CD14-positive monocyte (primary cell): ENCODE data around the gene MAPK13. TPM values are rescaled to one million over a fixed set of nuclear protein-coding genes. Genes with fewer than 3 reads are reported as not detected.

Experiments
- DNase-seq, 3 donors: peaks; one replicate each; pipeline ENCODE4 v3.0.0-alpha.2; 2011 to 2022
- H2AFZ ChIP-seq: 2 replicates; pipeline ENCODE4 v1.6.0; 2012; ENCODE audit warnings: mild to moderate bottlenecking, low read depth, low read length, inconsistent platforms; ENCODE audit not compliant: insufficient read depth, poor library complexity, severe bottlenecking
- H3K27ac ChIP-seq, 2 donors: 1 replicate in 1 of 2; 2 replicates in 1 of 2; pipeline ENCODE4 v1.5.1; 2012 to 2013; ENCODE audit warnings: low read length in 2 of 2, control low read depth in 1 of 2, inconsistent platforms in 1 of 2, low read depth in 1 of 2, mild to moderate bottlenecking in 1 of 2
- H3K27me3 ChIP-seq, 2 donors: one replicate each; pipeline versions ENCODE4 v1.6.0 to v1.6.1; 2011 to 2013; ENCODE audit warnings: low read length in 2 of 2; ENCODE audit not compliant: control insufficient read depth in 2 of 2, insufficient read depth in 2 of 2
- H3K36me3 ChIP-seq, 2 donors: replicated peaks in 1 of 2; 1 replicate in 1 of 2; 2 replicates in 1 of 2; pipeline versions ENCODE4 v1.5.1 to v1.6.1; 2012 to 2013; ENCODE audit warnings: low read length in 2 of 2, control low read depth in 1 of 2, inconsistent platforms in 1 of 2, mild to moderate bottlenecking in 1 of 2; ENCODE audit not compliant: insufficient read depth in 2 of 2, control insufficient read depth in 1 of 2
- H3K4me1 ChIP-seq, 2 donors: 1 replicate in 1 of 2; 2 replicates in 1 of 2; pipeline versions ENCODE4 v1.5.1 to v1.6.1; 2012 to 2013; ENCODE audit warnings: low read length in 2 of 2, control low read depth in 1 of 2, inconsistent platforms in 1 of 2, mild to moderate bottlenecking in 1 of 2, moderate library complexity in 1 of 2; ENCODE audit not compliant: insufficient read depth in 2 of 2, control insufficient read depth in 1 of 2
- H3K4me2 ChIP-seq: replicated peaks from 2 replicates; pipeline ENCODE3; 2012; ENCODE audit warnings: low read length, moderate library complexity, mild to moderate bottlenecking; ENCODE audit not compliant: poor library complexity, severe bottlenecking; ENCODE audit errors: extremely low read depth
- H3K4me3 ChIP-seq, 3 experiments: fragments of 200-600 bp in 1 of 3; sonication (generic) in 1 of 3; replicated peaks in 1 of 3; 1 replicate in 2 of 3; 2 replicates in 1 of 3; pipeline ENCODE4 v1.5.1; 2011 to 2013; ENCODE audit warnings: low read length in 3 of 3, mild to moderate bottlenecking in 3 of 3, control low read depth in 2 of 3, low read depth in 2 of 3, inconsistent platforms in 1 of 3, moderate library complexity in 1 of 3
- H3K79me2 ChIP-seq: 2 replicates; pipeline ENCODE4 v1.6.0; 2012; ENCODE audit warnings: mild to moderate bottlenecking, control low read depth, inconsistent platforms, low read length, moderate library complexity; ENCODE audit not compliant: insufficient read depth
- H3K9ac ChIP-seq: 2 replicates; pipeline ENCODE4 v1.6.0; 2017; ENCODE audit warnings: low read length, mild to moderate bottlenecking; ENCODE audit not compliant: insufficient read depth, poor library complexity, severe bottlenecking
- H3K9me3 ChIP-seq, 2 donors: replicated peaks in 1 of 2; 1 replicate in 1 of 2; 2 replicates in 1 of 2; pipeline versions ENCODE4 v1.5.1 to v1.6.1; 2012 to 2013; ENCODE audit warnings: low read length in 2 of 2, control low read depth in 1 of 2; ENCODE audit not compliant: control insufficient read depth in 1 of 2, insufficient read depth in 1 of 2
- H4K20me1 ChIP-seq: 2 replicates; pipeline ENCODE4 v1.6.0; 2012; ENCODE audit warnings: mild to moderate bottlenecking, low read length, control low read depth, moderate library complexity; ENCODE audit not compliant: insufficient read depth
- H3K27ac Mint-ChIP-seq, 7 donors: one replicate each; pipeline ENCODE4 v1.8.0; 2020; ENCODE audit warnings: mild to moderate bottlenecking in 7 of 7, mixed read lengths in 7 of 7, moderate library complexity in 6 of 7, inconsistent platforms in 2 of 7
- H3K27me3 Mint-ChIP-seq, 3 donors: one replicate each; pipeline ENCODE4 v1.8.0; 2021 to 2022; ENCODE audit warnings: low read depth in 3 of 3, mild to moderate bottlenecking in 3 of 3, mixed read lengths in 3 of 3, moderate library complexity in 3 of 3, inconsistent platforms in 1 of 3
- H3K36me3 Mint-ChIP-seq, 2 donors: one replicate each; pipeline ENCODE4 v1.8.0; 2020; ENCODE audit warnings: mixed read lengths in 2 of 2, inconsistent platforms in 1 of 2, mild to moderate bottlenecking in 1 of 2
- H3K4me1 Mint-ChIP-seq: one replicate; pipeline ENCODE4 v1.8.0; 2020; ENCODE audit warnings: mild to moderate bottlenecking, mixed read lengths
- H3K4me3 Mint-ChIP-seq, 2 donors: one replicate each; pipeline ENCODE4 v1.8.0; 2020; ENCODE audit warnings: mild to moderate bottlenecking in 2 of 2, mixed read lengths in 2 of 2, moderate library complexity in 1 of 2
- H3K9me3 Mint-ChIP-seq, 7 donors: one replicate each; pipeline ENCODE4 v1.8.0; 2020 to 2022; ENCODE audit warnings: mixed read lengths in 7 of 7, mild to moderate bottlenecking in 6 of 7, moderate library complexity in 6 of 7, inconsistent platforms in 2 of 7
- CTCF ChIP-seq: fragments of 200-600 bp; IDR thresholded peaks from one replicate; pipeline ENCODE4 v1.8.0; 2022; ENCODE audit warnings: antibody characterized with exemption, mild to moderate bottlenecking
- WGBS: methylation state at CpG from one replicate; pipeline ENCODE4 v1.1.5; 2013; ENCODE audit warnings: missing lambda C conversion rate; ENCODE audit not compliant: insufficient coverage; 5-methylcytosine and 5-hydroxymethylcytosine counted together
- intact Hi-C, 2 donors: fragments of 100-400 bp; cut with micrococcal nuclease; formaldehyde crosslinking; loops; one replicate each; pipeline versions ENCODE4 v1.15.0 to v1.15.1; 2023
- polyA plus RNA-seq, 3 donors: library from polyadenylated mRNA; depleted of rRNA in 1 of 3; unstranded in 2 of 3; stranded (reverse) in 1 of 3; fragments of 300-500 nt in 2 of 3; fragments of >200 nt in 1 of 3; fragmentation: Illumina TruSeq in 2 of 3; gene quantifications; 1 replicate in 2 of 3; 2 replicates in 1 of 3; pipeline ENCODE4 v1.2.3, GENCODE V29; 2012 to 2021

Gene MAPK13
- polyA plus RNA-seq, 3 donors, result 0.88 to 9.8 (median 2.4) TPM

DNA sequence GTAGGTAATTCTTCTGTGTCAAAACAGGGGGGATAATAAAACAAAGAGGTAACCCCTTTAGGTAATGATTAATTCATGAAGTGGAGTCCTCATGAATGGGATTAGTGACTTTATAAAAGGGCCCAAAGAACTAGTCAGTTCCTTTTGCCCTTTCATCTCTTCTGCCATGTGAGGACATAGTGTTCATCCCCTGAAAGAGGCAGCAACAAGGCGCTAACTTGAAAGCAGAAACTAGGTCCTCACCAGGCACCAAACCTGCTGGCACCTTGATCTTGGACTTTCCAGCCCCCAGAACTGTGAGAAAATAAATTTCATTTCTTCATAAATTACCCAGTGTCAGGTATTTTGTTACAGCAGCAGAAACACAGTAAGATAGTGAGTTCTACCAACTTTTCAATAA is 49.8 kb downstream of the MAPK13 start:
- Mint-ChIP-seq H3K4me1 (peaks cover 6% of the 10 kb centered on the region), H3K36me3 (peaks cover 0 to 6% of the 10 kb centered on the region in 2 donors), H3K27ac (no peak overlapping the region), H3K9me3 (peaks cover 15 to 22% (median 19%) of the 10 kb centered on the region in 7 donors), H3K27me3 (peaks cover 1 to 3% (median 3%) of the 10 kb centered on the region in 3 donors), H3K4me3 (no peak overlapping the region)
- Histone ChIP-seq H3K27me3 (no peaks in the 10 kb centered on the region), H3K27ac (no peak overlapping the region), H3K79me2 (no peaks in the 10 kb centered on the region), H4K20me1 (no peaks in the 10 kb centered on the region), H3K36me3 (no peaks in the 10 kb centered on the region), H3K9ac (no peak overlapping the region), H3K4me3 (no peak overlapping the region), H3K4me2 (no peak overlapping the region), H3K9me3 (peaks cover 0 to 14% of the 10 kb centered on the region in 2 donors), H2AFZ (no peak overlapping the region), H3K4me1 (peaks cover 5 to 7% of the 10 kb centered on the region in 2 donors)
- no peak for TF ChIP-seq CTCF
- intact Hi-C loops, result loop anchor here in 1 of 2 donors (5.0 kb wide), 1 partner anchor 33 kb away; no protein-coding TSS in a partner anchor
- no peak for DNase-seq
- 100% methylated on average over 1 of the region's 1 CpG for WGBS

- Histone ChIP-seq H2AFZ (no peak overlapping the region), H3K4me1 (peaks cover 11 to 18% of the 10 kb centered on the region in 2 donors), H3K27ac (no peak overlapping the region), H3K4me2 (no peak overlapping the region), H3K36me3 (no peaks in the 10 kb centered on the region), H3K4me3 (no peak overlapping the region), H3K27me3 (no peaks in the 10 kb centered on the region), H3K79me2 (no peaks in the 10 kb centered on the region), H3K9me3 (peaks cover 0 to 7% of the 10 kb centered on the region in 2 donors), H4K20me1 (no peaks in the 10 kb centered on the region), H3K9ac (no peak overlapping the region)
- H3K27me3 Mint-ChIP-seq, result peaks cover 1 to 3% (median 2%) of the 10 kb centered on the region in 3 donors
- no peak for DNase-seq
- no peak for TF ChIP-seq CTCF
- peaks cover 0 to 17% (median 8%) of the 10 kb centered on the region in 7 donors for H3K9me3 Mint-ChIP-seq
- H3K36me3 Mint-ChIP-seq, result peaks cover 0 to under 1% of the 10 kb centered on the region in 2 donors
- intact Hi-C loops, result loop anchor here in 1 of 2 donors (5.0 kb wide), 1 partner anchor 37 kb away; no protein-coding TSS in a partner anchor
- no peak overlapping the region for H3K4me3 Mint-ChIP-seq
- H3K27ac Mint-ChIP-seq, result no peak overlapping the region
- H3K4me1 Mint-ChIP-seq, result peaks cover 19% of the 10 kb centered on the region
These were observed 54.0 kb downstream of the MAPK13 start for GRCh38 chr6:36184311-36184710.
